Activated CD4-positive, CD25-positive, alpha-beta regulatory T cell (primary cell): Measurements from ENCODE around the gene C1orf35.

Experiments
- DNase-seq, 4 experiments: peaks; one replicate each; lab custom pipeline; 2025; lab: John Stamatoyannopoulos, UW

C1orf35 gene

DNA sequence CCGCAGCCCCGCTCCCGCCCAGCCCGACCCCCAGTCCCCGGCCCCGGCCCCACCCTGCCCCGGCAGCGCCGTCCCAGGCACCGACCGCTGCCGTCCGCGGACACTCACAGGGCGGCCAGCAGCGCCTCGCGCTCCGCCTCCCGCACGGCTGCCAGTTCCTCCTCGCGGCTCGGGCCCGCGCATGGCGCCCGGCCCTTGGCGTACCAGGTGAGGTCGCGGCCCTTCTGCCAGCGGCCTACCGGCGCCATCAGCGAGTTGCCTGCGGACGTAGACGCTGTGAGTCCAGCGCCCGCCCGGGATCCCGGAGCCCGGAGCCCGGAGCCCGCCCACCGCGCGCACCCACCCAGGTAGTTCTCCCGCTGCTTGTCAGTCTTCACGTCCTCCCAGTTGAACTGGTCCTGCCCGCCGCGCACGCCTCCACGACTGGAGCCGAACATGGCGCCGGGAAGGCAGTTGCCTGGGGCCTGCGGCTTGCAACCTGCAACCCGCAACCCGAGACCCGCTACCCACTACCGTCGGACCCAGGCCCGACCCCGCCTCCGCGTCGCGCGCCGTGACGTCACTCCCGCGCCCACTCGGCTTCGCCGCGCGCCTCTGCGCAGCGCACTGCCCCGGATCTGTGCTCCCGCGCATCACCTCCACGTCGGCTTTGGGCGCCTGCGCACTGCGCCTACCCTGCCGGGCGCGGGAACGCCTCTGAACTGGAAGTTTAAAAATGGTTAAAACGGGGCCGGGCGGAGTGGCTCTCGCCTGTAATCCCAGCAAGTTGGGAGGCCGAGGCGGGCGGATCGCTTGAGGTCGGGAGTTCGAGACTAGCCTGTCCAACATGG is at the start of gene C1orf35:
Gene C1orf35 (minus strand): TSS at position 535 of the 830 bp plus-strand sequence. CDS start 98 bp downstream, at position 437.
- DNase-seq, result peak; percentile 87 to 90 (median 88)

DNA sequence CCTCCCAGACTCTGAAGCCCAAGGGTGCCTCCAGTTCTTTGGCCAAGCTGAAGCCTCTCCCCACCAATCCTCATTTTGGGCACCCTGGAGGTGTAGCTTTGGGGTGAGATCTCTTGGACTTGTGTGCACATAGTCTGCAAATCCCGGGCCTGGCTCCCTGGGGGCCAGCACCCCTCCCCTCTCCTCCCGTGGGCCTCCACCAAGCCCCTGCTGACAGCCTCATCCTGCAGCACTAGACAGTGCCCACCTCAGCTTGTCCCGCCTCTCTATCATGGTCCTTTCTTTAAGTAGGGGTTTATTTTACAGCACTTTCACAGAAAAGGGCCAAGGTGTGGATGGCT is 49.8 kb upstream of the C1orf35 start:
- DNase-seq, result no peak

DNA sequence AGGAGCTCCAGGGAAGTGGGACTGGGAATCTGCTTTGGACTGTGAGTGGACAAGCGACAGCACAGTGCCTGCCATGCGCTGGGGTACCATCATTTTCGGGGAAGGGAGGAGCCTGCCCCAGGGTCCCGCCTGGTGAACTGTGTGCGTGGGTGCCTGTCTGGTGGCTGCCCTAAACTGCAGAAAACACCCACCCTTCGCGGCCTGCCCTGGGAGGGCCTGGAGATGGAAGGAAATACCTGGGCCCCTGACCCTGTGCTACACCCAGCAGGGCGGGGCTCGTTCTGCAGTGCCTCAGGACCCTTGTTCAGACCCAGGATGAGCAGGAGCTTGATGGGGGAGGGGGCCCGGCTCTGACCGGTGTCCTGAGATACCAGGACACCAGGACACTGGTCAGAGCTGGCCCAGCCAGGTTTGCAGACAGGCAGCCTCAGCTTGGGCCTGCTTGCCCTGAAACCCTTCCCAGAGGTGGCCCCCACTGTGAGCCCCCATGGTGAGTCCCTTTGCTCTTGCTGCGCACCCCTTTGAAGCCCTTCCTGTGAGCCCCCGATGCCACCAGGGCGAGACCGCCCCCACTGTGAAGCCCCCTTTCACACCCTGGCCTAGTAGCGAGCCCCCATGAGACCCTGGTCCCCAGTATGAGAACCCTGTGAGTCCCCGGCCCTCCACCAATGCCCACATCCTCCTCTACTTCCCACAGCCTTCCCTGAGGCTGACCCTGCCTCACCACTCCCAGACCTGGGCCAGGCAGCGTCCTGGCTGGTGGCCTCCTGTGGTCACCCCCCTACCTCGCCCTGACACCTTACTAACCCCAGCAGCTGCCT is 49.2 kb upstream of the C1orf35 start:
- DNase-seq, result no peak

GRCh38 chr1:228151180-228151925 is 48.2 kb upstream of the C1orf35 start:
- DNase-seq, result no peak

DNA sequence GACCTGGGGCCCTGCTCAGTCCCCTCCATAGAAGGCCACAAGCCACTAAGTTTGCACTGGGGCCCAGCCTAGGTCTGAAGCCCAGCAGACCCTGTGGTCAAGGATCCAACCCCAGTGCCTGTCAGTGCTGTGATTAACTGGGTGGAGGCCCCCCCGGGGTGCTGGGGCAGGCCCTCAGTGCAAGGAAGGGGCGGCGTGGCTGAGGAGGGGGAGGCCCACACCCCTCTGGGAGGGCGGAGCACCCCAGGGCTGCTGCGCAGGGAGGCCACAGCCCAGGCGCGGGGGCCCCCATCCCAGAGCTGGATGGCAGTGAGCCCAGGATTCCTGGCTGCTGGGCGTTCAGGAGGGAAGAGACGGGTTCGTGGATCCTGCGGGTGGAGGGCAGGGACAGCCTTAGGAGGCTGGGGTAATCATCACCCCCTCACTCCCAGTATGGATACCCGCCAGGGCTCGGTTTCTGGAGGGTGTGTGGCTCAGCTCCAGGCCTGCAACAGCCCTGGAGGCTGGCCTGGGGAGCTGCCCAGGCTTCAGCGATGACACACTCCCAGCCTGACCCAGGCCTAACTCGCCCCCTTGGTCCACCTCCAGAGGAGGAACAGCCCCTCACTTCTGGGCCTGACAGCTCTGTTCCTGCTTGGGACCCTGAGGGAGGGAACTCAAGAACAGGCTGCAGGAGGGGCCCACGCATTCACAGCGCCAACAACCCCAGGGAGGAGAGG is 47.5 kb upstream of the C1orf35 start:
- DNase-seq, result no peak

DNA sequence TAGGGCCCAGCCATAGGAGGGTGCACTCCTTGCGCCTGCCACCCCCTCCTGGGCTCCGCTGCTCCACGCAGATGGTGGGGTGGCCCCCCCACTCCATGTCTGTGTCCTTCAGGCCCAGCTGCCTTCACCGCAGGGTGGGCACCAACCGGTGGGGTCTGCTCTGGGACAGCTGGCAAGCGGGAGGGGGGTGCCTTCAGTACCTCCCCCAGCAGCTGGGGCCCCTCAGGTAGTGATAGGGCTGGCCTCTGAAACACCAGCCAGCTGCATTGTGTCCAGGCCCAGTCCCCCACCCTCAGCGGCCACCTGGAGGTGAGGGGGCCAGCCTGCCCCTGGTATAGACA is 47.0 kb upstream of the C1orf35 start:
- no peak for DNase-seq

DNA sequence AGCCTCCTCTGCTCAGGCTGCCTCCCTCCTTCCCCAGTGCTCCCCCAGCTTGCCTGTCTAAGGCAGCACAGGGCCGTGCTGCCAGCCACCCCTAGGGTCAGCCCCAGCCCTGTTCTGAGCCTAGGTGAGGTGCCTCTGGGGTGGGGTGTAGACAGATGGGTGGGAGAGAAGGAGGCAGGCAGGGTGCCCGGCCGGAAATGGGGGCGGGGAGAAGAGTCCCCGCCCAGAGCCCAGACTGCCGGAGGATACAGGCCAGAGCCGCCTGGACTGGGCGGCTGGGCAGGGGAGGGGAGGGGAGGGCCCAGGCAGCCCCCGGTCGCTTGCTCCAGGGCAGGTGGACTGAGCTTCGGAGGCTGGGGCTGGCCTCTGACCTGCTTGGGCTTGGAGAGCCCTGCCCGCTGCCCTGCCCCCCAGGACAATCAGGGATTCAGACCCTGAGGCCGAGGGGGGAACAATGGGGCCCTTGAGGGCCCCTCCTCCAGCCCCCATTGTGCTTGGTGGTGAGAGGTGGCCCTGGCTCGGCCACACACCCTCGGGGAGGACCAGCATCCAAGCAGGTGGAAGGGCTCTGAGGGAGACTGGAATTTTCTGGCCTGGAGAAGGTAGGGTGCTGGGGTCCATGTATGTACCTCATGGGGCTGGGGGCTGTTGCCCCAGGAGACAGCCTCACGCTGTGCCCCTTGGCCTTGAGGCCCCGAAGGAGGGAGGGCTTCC is 46.4 kb upstream of the C1orf35 start, which contains the start of gene GJC2:
Gene GJC2 (plus strand): TSS at position 525 of the 714 bp plus-strand sequence. CDS start 7,829 bp downstream, outside the sequence.
- no peak for DNase-seq

- no peak for DNase-seq
Observed at GRCh38 chr1:228148935-228149405, 45.8 kb upstream of the C1orf35 start.

- DNase-seq, result no peak
Observed at GRCh38 chr1:228148196-228148861, 45.2 kb upstream of the C1orf35 start.

DNA sequence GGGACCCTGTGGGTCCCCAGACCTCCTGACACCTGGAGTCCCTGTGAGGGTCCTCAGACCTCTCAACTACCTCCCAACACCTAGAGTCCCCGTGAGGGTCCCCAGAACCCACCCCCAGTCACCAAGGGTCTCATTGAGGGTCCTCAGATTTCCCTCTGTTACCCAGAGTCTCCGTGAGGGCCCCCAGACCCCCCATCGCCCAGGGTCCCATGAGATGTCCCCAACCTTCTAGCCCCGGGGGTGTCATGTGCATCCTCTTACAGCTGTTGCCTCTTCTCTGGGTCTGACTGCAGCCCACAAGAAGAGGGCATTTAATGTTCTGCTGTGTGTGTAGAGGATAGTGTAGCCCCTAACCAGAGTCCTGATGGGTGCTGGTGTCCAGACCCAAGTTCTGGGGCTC is 44.6 kb upstream of the C1orf35 start:
- no peak for DNase-seq

GRCh38 chr1:228147151-228147693 is 44.1 kb upstream of the C1orf35 start:
- DNase-seq, result no peak

- no peak for DNase-seq
Observed at GRCh38 chr1:228146417-228147150, 43.5 kb upstream of the C1orf35 start.

- DNase-seq, result no peak
Observed at GRCh38 chr1:228145463-228146416, 42.6 kb upstream of the C1orf35 start.

DNA sequence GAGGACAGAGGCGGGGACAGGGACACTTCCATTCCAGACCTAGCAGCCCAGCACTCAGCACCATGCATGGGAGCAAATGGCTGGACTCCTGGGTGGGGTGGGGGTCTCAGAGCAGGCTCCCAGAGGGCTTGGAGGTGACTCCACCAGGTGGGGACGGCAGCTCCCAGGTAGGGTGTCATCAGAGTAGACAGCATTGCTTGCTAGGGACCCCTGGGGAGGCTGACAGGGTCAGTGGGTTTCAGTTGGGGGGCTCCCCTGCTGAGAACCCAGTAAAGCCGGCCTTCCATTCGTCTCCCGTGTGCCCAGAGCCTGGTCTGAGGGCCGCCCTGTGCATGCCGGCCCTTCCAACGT is 41.8 kb upstream of the C1orf35 start:
- no peak for DNase-seq

DNA sequence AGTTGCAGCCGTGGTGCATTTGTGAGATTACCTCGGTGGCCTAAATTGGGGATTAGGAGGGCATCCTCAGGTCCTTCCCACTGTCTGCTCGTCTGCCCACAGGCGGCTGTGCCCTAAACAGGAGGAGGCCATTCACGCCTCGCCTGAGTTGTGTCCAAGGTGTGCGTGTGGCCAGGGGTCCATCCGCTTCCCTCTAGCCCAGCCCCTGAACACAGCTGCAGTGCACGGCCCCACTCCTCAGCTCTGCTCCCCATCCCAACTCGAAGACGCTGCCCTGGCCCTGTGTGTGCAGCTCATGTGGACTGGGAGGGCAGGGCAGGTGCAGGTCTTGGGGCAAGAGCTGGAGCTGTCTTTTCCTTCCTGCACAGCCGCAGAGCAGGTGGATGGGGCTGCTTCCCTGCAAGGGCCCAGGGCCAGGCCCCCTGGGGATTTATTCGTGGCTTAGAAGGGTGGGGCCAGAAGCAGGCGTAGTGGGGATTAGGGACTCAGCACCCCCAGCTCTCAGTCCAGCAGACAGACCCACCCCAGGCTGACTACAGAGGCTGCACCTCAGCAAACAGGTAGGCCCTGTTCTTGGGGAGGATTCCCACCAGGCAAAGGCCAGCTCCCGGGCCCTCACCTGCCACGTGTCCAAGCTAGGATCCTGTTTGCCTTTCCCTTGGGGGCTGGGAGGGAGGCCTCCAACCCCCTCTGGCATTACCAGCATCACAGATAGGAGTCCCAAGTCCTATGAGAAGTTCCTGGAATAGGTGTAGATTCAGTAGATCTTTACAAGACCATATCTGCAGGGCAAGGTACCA is 41.3 kb upstream of the C1orf35 start:
- DNase-seq, result no peak

- DNase-seq, result no peak
Observed at GRCh38 chr1:228143480-228144192, 40.5 kb upstream of the C1orf35 start.

DNA sequence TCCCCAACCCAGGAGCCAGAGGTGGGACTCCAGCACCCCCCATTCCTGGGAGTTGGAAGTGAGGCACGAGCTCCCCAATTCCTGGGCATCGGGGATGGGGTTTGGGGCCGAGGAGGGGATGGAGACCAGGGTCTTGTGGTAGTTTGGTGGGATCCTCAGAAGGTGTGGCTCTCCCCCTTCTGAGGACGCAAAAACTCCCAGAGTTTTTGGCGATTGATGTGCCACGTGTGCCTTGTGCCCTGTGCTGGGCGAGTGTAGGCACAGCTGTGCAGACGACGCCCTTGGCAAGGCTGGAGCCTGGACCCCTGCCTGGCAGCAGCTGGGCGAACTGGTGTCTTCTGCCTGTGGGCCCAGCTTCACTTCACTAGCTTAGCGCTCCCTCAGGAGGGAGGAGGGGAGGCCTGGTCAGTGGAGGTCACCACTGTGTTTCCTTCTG is 39.6 kb upstream of the C1orf35 start:
- no peak for DNase-seq
